Keratinocyte (primary cell): ENCODE data around the gene FES.

ENCODE experiments used
- EZH2 ChIP-seq: IDR thresholded peaks from one replicate; pipeline ENCODE4 v1.6.1; 2012; ENCODE audit warnings: inconsistent platforms, mild to moderate bottlenecking, low read length, moderate library complexity
- TF ChIP-seq, protein P1 (sequence below), 3 experiments: IDR thresholded peaks in 1 of 3; conservative IDR thresholded peaks in 1 of 3; optimal IDR thresholded peaks in 1 of 3; 2 replicates in 2 of 3; 3 replicates in 1 of 3; pipeline versions ENCODE3 to v1.5.1; 2011; ENCODE audit warnings: low read length in 3 of 3, mild to moderate bottlenecking in 3 of 3, moderate library complexity in 2 of 3, control low read depth in 1 of 3, inconsistent platforms in 1 of 3; ENCODE audit not compliant: insufficient read depth in 2 of 3; ENCODE audit errors: extremely low read depth in 1 of 3

DNA sequence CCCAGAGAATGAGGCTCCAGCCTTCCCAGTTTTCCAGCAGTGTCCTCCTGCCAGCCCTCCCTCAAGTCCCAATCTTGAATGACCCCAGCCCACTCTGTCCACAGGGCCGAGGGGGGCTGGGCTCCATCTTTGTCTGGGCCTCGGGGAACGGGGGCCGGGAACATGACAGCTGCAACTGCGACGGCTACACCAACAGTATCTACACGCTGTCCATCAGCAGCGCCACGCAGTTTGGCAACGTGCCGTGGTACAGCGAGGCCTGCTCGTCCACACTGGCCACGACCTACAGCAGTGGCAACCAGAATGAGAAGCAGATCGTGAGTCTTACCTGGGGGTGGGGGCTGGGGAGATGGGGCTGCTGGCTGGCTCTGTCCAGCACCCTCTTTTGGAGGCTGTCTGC, 5.6 kb upstream of the FES start:
- TF ChIP-seq, protein P1, sequence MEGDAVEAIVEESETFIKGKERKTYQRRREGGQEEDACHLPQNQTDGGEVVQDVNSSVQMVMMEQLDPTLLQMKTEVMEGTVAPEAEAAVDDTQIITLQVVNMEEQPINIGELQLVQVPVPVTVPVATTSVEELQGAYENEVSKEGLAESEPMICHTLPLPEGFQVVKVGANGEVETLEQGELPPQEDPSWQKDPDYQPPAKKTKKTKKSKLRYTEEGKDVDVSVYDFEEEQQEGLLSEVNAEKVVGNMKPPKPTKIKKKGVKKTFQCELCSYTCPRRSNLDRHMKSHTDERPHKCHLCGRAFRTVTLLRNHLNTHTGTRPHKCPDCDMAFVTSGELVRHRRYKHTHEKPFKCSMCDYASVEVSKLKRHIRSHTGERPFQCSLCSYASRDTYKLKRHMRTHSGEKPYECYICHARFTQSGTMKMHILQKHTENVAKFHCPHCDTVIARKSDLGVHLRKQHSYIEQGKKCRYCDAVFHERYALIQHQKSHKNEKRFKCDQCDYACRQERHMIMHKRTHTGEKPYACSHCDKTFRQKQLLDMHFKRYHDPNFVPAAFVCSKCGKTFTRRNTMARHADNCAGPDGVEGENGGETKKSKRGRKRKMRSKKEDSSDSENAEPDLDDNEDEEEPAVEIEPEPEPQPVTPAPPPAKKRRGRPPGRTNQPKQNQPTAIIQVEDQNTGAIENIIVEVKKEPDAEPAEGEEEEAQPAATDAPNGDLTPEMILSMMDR (optimal IDR thresholded peaks at IDR 0.05 in 1 of 3, IDR thresholded peaks at IDR 0.05 in 1 of 3, conservative IDR thresholded peaks at IDR 0.05 in 1 of 3; ENCODE audit: extremely low read depth in 1 of 3, insufficient read depth in 2 of 3, low read length in 3 of 3), result no peak
- no peak for TF ChIP-seq EZH2
